Chondrocyte (in vitro differentiated cells): Measurements from ENCODE around the gene MYO7A. TPM values are rescaled to one million over a fixed set of nuclear protein-coding genes. Genes with fewer than 3 reads are reported as not detected.

Source experiments
- DNase-seq: peaks from one replicate; pipeline ENCODE4 v3.0.0; 2021; ENCODE audit warnings: mixed read lengths, low spot score
- H3K27ac Mint-ChIP-seq: one replicate; pipeline ENCODE4 v1.8.0; 2021; ENCODE audit warnings: mild to moderate bottlenecking, moderate library complexity, mixed read lengths; ENCODE audit not compliant: unreplicated experiment
- H3K27me3 Mint-ChIP-seq: 2 replicates; pipeline ENCODE4 v1.8.0; 2021; ENCODE audit warnings: low read depth, mixed read lengths
- H3K36me3 Mint-ChIP-seq: 2 replicates; pipeline ENCODE4 v1.8.0; 2021; ENCODE audit warnings: low read depth, mixed read lengths
- H3K4me1 Mint-ChIP-seq: 2 replicates; pipeline ENCODE4 v1.8.0; 2021; ENCODE audit warnings: low read depth, mild to moderate bottlenecking, mixed read lengths
- H3K4me3 Mint-ChIP-seq: one replicate; pipeline ENCODE4 v1.8.0; 2021; ENCODE audit warnings: mild to moderate bottlenecking, moderate library complexity, mixed read lengths; ENCODE audit not compliant: unreplicated experiment
- H3K9me3 Mint-ChIP-seq: 2 replicates; pipeline ENCODE4 v1.8.0; 2021; ENCODE audit warnings: low read depth, mixed read lengths
- CTCF ChIP-seq: fragments of 200-600 bp; sonication (generic); IDR thresholded peaks from 2 replicates; pipeline ENCODE4 v1.5.0; 2021; ENCODE audit warnings: antibody characterized with exemption, mild to moderate bottlenecking, moderate library complexity
- total RNA-seq: library from RNA; stranded (reverse); gene quantifications from 3 replicates; pipeline ENCODE4 v1.2.1, GENCODE V29; 2021

MYO7A gene
- total RNA-seq, 1 donor from 2014 or later, result not detected

- Mint-ChIP-seq H3K9me3 (no peaks in the 10 kb centered on the region), H3K4me1 (peaks cover 10% of the 10 kb centered on the region), H3K27ac (no peak overlapping the region), H3K36me3 (peaks cover 12% of the 10 kb centered on the region), H3K27me3 (peaks cover 4% of the 10 kb centered on the region), H3K4me3 (no peak overlapping the region)
- no peak for DNase-seq
- no peak for TF ChIP-seq CTCF
Measured at GRCh38 chr11:77125695-77126094, 2.4 kb upstream of the MYO7A start.

- Mint-ChIP-seq H3K27ac (no peak overlapping the region), H3K9me3 (no peaks in the 10 kb centered on the region), H3K4me3 (peak overlapping the region; percentile 51), H3K4me1 (peaks cover 10% of the 10 kb centered on the region), H3K36me3 (peaks cover 8% of the 10 kb centered on the region), H3K27me3 (peaks cover 4% of the 10 kb centered on the region)
- no peak for DNase-seq
- TF ChIP-seq CTCF, result no peak
Measured at GRCh38 chr11:77126156-77126775, 1.8 kb upstream of the MYO7A start.

GRCh38 chr11:77126861-77127234, 1.2 kb upstream of the MYO7A start:
- Mint-ChIP-seq H3K36me3 (peaks cover 8% of the 10 kb centered on the region), H3K4me1 (peaks cover 10% of the 10 kb centered on the region), H3K9me3 (no peaks in the 10 kb centered on the region), H3K27me3 (peaks cover 4% of the 10 kb centered on the region), H3K4me3 (peak overlapping the region; percentile 67), H3K27ac (no peak overlapping the region)
- no peak for TF ChIP-seq CTCF
- no peak for DNase-seq

- peaks cover 4% of the 10 kb centered on the region for H3K27me3 Mint-ChIP-seq
- H3K36me3 Mint-ChIP-seq, result peaks cover 8% of the 10 kb centered on the region
- H3K9me3 Mint-ChIP-seq, result no peaks in the 10 kb centered on the region
- peaks cover 10% of the 10 kb centered on the region for H3K4me1 Mint-ChIP-seq
- no peak overlapping the region for H3K27ac Mint-ChIP-seq
- peak; percentile 99 for TF ChIP-seq CTCF
- no peak for DNase-seq
- H3K4me3 Mint-ChIP-seq, result peak overlapping the region; percentile 67
Measured at GRCh38 chr11:77127235-77127911, 673 bp upstream of the MYO7A start.

- TF ChIP-seq CTCF, result no peak
- Mint-ChIP-seq H3K27me3 (peaks cover 4% of the 10 kb centered on the region), H3K4me1 (peaks cover 10% of the 10 kb centered on the region), H3K36me3 (peaks cover 5% of the 10 kb centered on the region), H3K4me3 (no peak overlapping the region), H3K27ac (no peak overlapping the region), H3K9me3 (peaks cover 7% of the 10 kb centered on the region)
- DNase-seq, result no peak
Measured at GRCh38 chr11:77129069-77129841, 1.2 kb downstream of the MYO7A start.
